Prostate gland (tissue), 2 donors: ENCODE results near the gene PHPT1.

Experiments
- POLR2A ChIP-seq: fragments of 450-650 bp; IDR thresholded peaks from one replicate; pipeline ENCODE4 v1.6.1; 2016; ENCODE audit warnings: antibody characterized with exemption, mild to moderate bottlenecking
- POLR2AphosphoS5 ChIP-seq: sonication (generic); formaldehyde crosslinking; IDR thresholded peaks from one replicate; pipeline ENCODE4 v1.6.1; 2017; ENCODE audit warnings: antibody characterized with exemption
- TF ChIP-seq, protein P1 (sequence below), 4 experiments: fragments of 200-600 bp in 2 of 4; fragments of 450-650 bp in 2 of 4; sonication (generic) in 2 of 4; IDR thresholded peaks; 1 replicate in 3 of 4; 2 replicates in 1 of 4; pipeline ENCODE4 v1.5.1; 2016 to 2019; ENCODE audit warnings: antibody characterized with exemption in 4 of 4, mild to moderate bottlenecking in 2 of 4, moderate library complexity in 2 of 4

DNA sequence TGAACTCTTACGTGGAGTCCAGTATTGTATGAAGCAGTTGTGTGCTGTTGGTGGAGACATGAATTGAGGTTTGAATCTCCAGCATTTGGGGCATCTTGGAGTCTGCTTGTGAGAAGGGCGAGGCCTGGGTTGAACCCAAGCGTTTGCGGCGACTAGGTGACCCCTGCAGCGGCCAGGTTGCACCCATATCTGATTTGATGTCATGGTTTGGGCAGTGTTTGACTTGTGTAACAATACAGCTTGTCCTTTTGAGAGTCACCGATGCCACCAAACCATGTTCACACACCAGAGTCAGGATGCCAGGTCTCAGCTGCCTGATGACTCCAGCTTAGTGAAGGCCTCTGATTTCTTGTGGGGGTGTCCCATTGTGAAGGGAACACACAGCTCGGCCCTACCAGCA, 39.2 kb downstream of the PHPT1 start:
- TF ChIP-seq, protein P1, sequence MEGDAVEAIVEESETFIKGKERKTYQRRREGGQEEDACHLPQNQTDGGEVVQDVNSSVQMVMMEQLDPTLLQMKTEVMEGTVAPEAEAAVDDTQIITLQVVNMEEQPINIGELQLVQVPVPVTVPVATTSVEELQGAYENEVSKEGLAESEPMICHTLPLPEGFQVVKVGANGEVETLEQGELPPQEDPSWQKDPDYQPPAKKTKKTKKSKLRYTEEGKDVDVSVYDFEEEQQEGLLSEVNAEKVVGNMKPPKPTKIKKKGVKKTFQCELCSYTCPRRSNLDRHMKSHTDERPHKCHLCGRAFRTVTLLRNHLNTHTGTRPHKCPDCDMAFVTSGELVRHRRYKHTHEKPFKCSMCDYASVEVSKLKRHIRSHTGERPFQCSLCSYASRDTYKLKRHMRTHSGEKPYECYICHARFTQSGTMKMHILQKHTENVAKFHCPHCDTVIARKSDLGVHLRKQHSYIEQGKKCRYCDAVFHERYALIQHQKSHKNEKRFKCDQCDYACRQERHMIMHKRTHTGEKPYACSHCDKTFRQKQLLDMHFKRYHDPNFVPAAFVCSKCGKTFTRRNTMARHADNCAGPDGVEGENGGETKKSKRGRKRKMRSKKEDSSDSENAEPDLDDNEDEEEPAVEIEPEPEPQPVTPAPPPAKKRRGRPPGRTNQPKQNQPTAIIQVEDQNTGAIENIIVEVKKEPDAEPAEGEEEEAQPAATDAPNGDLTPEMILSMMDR (IDR thresholded peaks at IDR 0.05), result no peak
- TF ChIP-seq POLR2AphosphoS5, result no peak
- TF ChIP-seq POLR2A, result no peak
